ENCODE measurements around the gene PTPRM.

PTPRM gene

DNA sequence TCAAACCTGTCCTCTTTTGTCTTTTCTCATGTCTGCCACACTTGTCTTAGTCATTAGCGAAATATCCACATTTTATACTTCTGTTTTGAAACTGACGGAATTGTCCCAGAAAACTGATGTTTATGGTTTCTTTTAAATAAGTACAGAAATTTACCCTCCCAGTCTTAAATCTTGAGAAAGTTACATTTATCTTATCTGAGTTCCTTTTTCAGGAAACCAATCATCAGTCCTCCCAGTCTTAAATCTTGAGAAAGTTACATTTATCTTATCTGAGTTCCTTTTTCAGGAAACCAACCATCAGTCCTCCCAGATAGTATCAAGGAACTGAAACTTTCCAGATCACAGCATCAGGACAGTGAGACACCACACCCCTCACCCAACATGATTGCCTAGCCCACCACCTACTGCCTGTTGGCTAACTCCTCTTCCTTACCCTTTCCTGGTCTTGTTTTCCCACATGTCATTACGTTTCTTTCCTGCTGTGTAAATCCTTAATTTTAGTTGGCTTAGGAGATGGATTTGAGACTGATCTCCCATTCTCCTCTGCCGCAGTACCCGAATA lies 247.7 kb downstream of the PTPRM start:
- DNase-seq: no peak

DNA sequence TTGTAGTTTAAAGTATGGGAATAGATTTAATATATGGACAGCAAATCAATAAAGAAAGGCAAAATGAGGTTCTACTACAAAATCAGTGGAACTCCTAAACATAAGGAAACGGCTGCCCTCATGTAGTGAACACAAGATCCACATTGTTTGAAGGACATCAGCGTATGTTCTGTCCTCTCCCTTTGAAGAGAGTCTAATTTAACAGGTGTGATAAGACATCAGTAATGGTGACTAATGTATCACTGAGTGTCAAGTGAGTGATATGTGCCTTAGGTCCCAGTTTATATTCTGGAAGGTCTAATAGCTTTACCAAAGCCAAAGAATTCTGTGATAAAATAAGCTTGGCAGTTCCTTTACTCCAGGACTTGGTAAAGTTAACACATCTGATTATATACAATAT lies 248.7 kb downstream of the PTPRM start:
- no peak for DNase-seq

DNA sequence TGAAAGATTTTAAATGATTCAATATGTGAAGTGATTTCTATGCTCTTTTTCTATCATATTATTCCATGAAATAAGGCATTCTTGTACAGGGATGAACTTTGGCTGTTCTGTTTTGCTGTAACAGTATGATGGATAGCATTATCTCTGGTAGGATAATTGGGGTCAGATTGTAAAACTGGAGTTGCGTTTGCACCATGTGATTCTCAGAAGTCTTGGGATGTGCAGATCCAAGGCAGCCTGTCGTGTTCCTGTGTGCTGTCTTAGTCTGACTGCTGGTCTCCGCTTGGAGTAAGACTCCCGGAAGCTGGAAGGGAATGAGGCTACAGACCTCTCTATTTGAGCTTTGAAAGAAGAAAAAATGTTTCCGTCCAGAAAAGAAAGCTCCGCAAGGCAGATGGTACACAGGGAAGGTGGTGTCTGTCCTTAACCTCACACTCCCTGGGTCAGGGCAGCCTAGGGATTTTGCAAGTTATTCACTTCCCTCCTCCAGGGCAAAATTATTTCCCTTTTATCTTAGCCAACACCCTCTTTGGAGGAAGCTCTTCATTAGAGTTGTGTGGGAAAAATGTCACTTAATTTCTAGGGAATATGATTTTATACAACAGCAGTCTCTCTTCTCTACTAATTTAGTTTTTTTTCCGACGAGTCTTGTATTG lies 250.6 kb downstream of the PTPRM start:
- DNase-seq: no peak

DNA sequence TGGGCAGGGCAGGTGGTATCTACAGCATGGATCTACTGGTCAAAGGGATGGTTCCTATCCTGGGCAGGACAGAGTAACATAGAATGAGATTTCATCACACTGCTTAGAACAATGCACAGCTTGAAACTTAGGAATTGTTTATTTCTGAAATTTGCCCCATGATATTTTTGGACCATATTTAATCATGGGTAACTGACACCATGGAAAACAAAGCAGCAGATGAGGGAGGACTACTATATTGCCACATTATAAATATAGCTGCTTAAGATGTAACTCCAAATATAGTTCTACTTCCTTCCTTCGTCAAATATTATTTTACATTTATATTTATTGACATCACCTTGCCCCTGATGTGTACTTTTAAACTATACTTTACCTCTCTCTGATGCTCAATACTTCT lies 254.7 kb downstream of the PTPRM start:
- DNase-seq: no peak

DNA sequence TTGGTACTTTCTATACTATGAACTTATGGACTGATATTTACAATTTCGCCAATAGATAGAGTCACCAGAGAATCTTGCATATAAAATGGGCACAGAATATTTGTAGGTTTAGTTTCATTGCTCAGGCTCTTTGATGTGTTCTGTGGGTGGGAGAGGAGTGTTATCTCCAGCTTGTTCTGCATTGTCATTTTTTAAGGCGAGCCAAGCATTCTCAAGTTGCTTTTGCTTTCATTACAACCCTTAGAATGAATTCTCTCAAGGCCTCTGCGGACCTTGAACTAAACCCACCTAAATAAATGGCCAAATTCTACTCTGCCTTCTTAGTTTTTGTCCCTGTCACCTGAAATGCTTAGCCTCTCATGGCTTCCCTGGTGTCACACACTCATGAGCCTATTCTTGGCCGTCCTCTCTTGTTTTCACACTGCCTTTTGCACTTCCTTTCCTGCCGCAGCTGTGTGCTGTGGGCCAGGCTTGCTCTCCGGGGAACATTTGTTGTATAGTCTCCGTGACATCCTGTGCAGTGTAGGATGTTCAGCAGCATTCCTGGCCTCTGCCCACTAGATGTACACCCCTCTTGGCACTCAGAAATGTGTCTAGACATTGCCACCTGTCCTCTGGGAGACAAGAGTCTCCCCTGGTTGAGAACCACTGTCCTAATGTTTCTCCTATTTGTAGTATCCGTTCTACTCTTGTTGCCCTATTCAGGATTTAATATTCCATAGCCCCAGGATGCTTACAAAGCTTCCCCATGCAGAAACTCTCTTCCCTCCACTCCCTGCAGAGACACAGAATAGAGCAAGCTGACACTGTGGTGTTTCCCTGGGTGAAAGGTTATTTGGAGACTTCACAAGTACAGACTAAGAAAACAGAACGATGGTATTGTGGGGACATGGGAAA lies 255.6 kb downstream of the PTPRM start:
- no peak for DNase-seq

DNA sequence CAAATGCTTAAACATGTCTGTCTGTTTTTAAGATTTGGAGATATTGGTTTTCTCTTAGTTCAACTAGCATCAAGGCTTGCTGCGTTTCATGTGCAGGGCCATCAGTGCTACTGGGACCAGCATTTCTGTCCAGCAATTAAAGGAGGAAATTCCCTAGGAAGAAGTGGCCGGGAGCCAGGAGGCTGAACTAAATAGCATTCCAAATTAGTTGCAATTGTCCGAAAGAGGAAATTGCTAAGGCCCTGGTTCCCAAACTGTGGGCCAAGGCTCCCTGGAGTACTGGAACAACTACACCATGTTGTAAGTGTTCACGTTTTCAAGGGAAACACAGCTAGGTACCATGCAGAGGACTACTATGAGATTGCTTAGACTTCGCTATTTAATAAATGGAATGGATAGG lies 257.9 kb downstream of the PTPRM start:
- DNase-seq: no peak

DNA sequence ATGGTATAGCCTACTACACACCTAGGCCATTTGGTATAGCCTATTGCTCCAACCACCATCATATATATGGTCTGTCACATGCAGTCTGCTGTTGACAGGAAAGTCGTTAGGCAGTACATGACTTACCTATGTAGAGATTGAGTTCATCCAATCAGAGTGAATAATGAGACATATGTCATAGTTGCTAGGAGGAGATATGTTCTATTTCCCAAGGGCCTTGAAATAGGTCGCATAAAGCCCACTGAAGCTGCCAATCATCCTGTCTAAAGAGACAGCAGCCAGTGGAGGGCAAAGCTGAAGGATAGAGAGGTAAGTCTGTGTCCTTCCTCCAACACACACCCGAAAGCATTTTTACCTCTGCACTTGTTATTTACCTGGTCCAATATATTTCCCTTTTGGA lies 263.4 kb downstream of the PTPRM start:
- DNase-seq: no peak

DNA sequence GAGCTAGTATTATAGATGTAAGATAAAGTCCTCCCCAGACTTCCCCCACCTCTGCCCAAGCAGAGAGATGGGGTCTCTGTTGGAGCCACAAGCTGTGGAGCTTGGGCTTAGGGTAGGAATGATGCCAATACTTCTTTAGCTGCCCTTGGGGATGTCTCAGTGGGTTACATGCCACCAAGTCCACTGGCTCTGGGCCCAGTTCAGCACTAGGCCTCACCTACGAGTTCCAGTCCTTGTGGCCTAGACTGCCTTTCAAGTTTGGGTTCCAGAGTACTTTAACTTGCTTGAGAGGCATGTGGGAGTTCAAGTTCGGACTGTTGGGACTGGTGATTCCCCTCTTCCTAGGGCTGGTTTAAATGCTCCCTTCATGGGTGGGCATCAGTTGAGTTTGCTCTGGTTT lies 272.4 kb downstream of the PTPRM start:
- no peak for DNase-seq

DNA sequence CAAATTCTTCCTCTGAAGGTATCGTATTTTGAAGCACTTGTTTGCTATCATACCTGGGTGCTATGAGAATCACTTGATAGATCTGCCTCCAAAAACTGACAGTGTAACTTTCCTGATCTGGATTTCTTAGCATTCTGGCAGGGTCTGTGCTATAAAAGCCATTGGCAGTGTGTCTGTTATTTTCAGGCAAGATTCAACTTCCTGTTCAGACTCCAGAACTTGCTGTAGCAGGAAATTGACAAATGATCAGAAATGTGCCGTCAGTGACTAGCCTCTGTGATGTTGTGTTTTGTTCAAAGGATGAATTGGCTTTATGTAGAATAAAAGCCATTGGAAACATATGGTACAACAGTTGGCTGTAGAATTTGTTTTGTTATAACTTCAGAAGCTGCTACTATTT lies 273.3 kb downstream of the PTPRM start:
- no peak for DNase-seq

DNA sequence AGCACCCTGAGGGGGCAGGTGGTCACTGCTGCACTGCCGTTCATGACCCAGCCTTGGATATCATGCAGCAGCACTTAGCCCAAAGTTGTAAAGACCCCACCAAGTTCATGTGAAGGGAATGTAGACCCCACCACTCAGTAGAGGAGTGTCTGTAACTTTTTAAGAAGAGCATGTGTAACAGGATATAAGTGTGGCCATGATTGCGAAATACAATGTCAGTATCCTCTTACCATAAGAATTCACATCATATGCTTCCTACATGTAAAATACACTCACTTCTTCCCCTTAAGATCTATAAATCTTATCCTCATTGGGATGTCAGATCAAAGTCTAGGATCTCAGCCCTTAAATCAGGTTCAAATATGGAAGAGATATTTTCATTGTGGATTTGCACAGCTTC lies 276.9 kb downstream of the PTPRM start:
- no peak for DNase-seq

DNA sequence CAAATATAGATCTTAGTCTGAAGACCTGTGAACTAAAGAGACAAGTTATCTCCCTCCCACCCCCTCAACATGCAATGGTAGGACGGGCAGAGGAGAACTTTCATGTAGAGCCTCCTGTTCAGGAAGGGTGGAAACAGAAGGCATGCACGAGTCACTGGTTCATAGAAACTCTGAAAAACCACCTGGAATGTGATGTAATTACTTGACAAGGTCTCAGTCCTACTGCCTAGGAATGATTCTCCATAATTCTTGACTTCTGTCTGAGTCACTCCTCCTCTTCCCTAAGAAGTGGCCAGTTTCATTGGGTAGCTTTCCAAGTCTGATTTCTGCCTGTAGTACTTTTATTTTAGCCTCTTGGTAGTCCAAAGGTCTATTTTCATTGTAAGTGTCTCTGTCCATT lies 277.3 kb downstream of the PTPRM start:
- no peak for DNase-seq

DNA sequence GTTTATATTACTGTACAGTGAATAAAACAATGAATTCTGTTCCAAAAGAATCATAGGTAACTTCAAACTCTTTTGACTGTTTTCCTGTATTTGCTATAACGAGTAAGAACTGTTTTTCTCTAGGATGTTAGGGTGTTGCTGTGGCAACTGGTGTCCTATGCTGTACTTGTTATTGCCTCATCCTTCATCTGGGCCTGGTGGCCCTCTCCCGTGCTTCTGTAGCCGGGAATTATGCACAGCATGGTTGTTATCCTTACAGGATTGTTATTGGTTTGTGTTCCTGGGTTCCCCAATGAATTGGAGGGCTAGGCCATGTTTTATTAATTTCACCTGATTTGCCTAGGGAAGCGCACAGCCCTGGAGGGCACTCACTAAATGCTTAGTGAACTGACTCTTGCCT lies 279.2 kb downstream of the PTPRM start:
- no peak for DNase-seq

DNA sequence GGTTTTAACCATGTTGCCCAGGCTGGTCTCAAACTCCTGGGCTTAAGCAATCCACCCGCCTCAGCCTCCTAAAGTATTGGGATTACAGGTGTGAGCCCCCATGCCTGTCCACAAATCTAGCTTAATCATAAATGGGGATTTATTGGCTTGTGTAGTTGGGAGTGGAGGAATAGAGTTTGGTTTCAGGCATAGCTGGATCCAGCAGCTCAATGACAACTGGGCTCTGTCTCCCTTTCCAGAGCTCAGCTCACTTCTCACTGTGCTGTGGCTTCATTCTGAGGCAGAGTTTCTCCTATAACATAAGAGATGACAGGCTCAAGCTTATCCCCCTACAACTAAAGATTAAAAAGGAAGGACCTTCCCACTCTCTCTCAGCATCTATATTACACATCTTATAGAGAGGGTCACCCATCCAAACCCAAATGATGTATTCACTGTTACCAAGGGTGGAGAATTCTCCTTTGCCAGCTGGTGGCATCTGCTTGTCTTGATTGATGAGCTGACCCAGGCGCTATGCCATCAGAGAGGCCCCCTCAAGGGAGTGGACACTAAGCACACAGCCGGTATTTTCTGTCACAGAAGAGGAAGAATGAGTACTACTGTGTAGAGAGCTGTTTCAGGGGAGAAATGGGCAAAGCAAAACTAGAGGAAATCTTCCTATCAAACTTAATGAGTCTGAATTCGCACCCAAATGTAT lies 280.4 kb downstream of the PTPRM start:
- DNase-seq: no peak

DNA sequence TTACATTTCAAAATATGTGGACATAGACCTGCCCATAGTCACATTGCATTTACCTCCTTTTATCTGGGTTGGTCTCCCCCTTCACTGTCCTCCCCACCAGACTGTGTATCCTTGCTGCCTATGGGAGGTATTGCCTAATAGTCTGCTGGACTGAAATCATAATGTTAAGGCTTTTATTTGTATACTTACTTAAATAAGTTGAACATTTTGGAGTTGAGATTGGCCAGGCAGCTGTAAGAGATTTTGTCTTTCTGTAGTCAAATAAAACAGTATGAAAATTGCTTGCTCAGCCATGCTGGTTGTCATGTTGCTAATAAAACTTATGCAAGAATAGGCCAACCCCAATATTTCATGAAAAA lies 280.9 kb downstream of the PTPRM start:
- no peak for DNase-seq

DNA sequence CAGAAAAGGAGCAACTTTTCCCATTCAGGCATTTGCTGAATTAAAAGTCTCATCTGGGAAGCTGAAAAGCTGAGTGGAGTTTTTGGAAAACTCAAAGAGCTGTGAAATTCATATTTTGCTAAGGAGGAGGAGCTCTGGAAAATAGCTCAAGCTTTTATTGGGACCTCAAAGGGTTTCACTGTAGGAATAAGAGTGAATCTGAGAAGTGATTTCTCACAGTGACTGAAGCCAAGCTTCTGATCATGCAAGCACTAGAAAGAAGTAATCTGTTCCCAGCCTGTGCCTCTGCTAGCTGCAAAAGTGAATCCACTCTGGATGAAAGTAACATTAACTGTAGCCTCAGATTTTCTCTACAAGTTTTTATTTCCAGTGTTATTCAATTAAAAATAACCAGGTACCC lies 283.3 kb downstream of the PTPRM start:
- no peak for DNase-seq

DNA sequence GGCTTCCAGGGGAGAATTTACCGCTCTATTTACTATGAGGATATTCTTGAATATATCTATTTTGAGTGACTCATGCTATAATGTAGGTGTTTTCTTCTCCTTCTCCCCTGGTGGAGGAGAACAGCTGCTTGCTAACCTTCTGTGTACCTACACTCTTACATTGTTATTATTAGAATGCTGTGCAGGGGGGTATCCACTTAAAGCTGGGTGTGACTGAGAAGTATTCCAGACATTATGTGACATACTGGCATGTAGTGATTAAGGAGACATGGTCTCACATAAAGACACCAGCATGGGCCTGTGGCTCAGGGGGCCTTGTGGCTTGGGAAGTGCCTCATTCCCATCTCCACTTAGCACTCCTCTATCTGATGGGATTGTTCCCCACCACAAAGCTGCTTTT lies 287.9 kb downstream of the PTPRM start:
- DNase-seq: peak; percentile 44

DNA sequence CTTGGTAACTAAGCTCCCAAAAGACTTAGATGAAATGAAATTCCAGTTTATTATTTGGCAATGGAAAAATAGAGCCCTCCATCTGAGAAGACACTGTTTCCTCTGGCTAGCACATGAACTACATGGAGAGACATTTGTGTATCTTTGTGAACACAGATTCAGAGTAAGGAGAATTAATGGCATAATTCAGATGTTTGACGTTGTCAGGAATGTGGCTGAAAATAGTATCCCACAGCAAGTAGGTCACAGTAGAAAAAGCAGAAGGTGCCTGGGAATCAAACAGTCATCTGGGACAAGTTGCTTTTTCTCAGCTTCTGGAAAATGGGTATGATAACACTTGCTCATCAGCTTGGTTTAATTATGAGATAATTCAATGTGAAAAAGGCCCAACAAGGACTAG lies 288.6 kb downstream of the PTPRM start:
- no peak for DNase-seq

DNA sequence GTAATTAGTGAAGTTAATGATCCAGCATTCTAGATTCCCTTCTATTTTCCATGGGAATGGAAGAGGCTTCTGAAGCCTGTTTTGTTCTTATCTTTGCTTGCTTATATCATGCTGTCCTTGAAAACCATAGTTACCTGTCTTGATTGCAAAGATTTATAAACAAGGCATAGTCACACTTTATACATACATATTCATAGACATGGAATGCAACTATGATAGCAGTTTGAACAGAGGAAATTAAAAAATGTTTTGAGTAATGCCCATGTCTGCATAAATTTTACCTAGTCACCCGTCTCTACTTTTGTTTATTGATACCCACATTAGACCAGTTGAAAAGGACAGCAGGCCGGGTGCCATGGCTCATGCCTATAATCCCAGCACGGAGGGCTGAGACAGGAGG lies 289.0 kb downstream of the PTPRM start:
- no peak for DNase-seq

DNA sequence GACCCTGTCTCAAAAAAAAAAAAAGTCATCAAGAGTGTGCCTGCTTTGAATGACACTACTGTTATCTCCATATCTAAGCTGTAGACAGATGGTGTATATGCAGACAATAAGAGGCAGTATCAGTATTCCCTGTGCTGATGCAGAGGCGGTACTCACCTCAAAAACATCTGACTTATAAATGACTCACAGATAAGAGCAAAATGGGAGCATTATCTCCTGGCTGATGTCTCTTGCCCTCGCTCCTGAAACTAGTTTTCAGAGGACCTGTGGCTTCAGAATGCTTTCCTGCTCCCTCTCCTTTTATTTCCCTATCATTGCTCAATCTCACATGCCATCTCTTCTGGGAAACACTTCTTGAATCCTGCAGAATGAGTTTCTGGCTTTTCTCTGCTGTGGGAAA lies 289.6 kb downstream of the PTPRM start:
- no peak for DNase-seq

DNA sequence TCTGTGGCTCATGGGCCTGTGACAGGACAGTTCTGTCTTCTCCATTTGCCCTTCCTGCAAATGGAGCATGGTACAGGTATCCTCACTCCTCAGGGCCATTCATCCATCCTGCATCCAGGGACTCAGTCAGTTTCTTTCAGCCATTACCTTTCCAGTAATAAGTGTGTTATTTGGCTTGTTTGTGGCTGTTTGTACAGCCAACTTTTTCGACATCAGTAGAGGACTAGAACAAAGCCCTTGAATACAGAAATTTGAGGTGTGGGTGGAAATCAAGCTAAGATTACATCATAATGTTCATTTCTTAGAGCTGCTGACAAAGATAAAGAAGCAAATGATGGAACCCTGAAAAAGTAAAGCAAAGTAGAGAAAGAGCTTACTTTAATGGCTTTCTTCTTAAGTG lies 290.4 kb downstream of the PTPRM start:
- DNase-seq: no peak

DNA sequence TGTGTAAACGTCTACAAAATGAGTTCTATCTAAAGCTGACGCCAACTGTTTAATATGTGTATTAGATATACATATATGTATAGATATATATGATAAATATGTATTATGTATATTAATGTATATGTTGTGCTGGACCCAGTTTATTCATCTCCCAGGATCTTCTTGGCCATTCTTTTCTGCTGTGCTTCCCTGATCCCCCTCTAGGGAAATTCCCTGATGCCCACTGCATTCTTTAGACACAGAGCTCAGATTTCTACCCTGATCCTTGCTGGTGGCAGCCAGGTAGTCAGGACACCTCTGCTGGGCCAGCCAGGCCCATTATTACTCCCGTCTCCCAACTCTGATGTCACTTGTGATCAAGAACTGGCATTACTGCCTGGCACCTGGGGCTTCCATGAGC lies 292.0 kb downstream of the PTPRM start:
- DNase-seq: no peak

DNA sequence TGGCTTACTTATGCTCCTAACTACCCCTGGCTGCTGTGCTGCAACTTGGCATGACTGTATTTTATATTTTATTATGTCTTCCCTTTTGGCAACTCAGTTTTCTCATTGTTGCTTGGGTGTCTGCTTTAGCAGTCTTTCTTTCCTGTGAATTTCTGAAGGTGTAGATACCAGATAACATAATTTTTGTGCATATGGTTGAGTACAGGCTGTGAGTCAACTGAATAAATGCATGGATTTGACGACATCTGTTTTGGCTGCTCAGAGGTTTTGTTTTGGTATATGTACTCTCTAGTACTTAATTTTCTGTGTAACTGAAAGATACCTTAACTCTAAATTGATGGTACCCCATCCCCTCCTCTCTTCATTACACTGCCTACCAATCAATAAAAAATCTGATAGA lies 303.1 kb downstream of the PTPRM start:
- DNase-seq: no peak

DNA sequence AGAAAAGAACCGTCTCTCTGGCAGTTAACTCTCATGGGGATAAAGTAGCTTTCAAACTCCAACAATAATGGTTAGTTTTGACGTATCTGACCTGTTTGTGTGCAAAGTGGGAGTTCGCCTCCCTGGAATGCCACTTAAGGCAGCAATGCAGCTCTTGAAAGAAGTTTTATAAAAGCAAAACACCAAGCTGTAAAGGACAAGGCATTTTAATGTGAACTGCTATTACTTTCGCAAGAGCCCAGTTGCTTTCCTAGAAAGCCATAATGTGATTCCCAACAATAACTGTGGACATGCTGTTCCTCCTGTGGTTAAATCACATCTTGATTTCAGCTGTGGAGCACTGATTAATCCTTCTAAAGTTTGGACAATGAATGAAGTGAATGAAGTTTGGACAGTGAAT lies 303.7 kb downstream of the PTPRM start:
- DNase-seq: no peak

All from NCI-H2171 (cell line).